NCI-H1092 (cell line): ENCODE results near the gene OSBPL6.

Experiments used
- DNase-seq: peaks from one replicate; lab custom pipeline; 2025; lab: John Stamatoyannopoulos, UW

Gene OSBPL6

GRCh38 chr2:178238750-178239149 lies 44.4 kb downstream of the OSBPL6 start:
- no peak for DNase-seq

DNA sequence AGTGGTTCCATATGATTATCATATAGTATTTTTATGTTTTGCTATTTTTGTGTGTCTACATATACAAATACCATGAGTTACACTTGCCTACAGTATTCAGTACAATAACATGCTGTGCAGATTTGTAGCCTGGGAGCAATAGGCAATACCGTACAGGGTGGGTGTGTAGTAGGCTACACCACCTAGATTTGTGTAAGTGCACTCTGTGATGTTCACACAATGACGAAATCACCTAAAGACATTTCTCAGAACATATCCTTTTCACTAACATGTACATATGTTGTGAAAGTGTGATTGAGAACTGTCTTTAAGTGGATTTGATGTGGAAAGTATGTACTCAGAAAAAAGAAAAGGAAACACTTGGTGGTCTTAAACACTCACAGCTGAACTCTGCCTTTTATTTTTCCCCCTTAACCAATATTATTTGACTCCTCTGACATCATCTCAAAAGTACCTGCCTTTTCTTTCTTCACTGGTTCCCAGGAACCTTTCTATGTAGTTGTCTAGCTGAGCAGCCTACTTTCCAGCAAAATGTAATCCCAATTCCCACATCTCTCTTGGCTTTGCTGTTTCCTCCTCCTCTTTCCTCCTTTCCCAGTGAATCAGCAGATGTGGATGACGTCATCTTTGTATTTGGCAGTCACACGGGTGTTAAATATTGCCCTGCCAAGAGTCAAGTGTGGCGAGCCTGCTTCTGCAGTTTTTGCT lies 47.7 kb downstream of the OSBPL6 start:
- DNase-seq = peak; percentile 32

GRCh38 chr2:178242552-178242883 lies 48.2 kb downstream of the OSBPL6 start:
- DNase-seq = no peak

- DNase-seq = no peak
These were observed 49.6 kb downstream of the OSBPL6 start for GRCh38 chr2:178243961-178244360.

- no peak for DNase-seq
These were observed 50.5 kb downstream of the OSBPL6 start for GRCh38 chr2:178244777-178245176.

- no peak for DNase-seq
These were observed 52.4 kb downstream of the OSBPL6 start for GRCh38 chr2:178246696-178247095.

- DNase-seq = no peak
These were observed 52.9 kb downstream of the OSBPL6 start for GRCh38 chr2:178247250-178247649.

DNA sequence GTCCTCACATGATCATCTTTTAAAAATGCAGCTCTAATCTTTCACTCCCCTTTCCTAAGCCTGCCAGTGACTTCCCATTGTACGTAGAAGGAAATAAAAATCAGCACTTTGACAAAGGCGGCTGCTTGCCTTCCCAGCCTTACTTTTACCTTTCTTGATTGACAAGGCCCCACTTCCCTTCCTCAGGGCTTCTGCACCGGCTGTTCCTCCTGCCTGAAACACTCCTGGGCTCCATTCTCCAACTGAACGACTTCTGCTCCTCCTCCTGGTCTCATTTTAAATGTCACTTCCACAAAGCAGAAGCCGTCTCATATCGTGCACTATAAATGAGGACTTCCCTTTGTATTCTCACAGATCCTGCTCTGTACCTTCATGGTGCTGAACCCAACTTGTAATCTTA lies 56.1 kb downstream of the OSBPL6 start:
- DNase-seq = no peak

DNA sequence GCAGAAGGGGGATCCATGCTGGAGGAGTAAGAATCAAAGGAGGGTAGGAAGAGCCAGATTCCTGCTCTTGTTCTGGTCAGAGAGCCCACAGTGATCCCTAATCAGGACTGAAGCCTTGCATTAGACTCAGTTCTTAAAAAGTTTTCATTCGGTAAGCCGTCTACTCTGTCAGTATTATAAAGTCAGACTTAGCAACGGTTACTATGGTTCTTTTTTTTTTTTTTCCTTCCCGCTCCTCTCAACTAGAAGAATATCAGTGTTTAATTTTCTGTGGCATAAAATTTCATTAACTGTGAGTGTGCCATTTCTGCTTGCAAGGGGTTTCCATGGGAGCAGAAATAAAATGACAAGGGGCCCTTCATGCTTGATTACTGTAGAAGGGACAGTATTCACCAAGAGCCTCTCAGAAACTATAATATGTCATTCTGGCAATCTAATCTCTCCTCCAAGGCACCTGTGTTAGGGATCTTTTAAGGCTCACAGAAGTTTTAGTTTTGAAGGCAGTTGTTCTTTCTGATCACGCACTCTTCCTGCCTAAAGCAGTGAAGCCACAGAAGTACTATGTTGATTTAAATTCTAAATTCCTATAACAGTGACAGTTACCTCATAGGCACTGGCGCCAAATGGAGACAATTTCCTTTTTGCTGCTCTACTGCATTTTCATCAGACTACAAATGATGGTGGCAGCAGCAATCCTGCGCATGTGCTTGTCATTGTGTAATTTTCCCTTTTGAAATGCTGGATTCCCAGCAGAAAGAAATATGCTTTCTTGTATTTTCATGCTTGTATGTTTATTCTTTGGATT lies 57.0 kb downstream of the OSBPL6 start:
- no peak for DNase-seq

DNA sequence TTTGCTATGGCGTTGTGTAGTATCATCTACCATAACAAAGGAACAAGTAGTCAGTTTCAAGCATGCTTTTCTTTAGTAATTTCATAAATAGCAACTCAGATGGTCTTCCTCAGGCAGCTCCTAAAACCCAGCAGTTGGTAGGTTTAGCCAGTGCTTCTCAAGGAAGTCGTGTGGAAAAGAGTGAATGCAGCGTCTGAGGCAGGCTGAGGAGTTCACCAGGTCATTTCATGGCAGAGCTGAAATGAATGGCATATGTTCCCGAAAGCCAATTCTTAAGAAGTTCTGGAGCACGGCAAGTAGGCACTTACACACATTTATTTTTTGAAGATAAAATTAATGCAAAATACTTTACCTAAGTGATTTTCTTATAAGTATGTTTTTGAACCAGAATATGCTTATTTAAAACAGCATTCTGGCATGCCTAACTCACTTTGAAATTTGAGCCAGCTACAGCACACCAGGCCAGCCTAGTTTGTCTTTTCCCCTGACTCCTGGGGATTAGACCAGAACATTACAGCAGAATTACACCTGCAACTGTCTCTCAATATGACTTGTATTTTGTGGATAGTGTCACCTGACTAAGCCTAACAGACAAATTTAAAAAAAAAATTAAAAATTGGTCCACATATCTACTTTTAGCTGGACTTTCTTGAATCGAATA lies 62.2 kb downstream of the OSBPL6 start:
- no peak for DNase-seq

DNA sequence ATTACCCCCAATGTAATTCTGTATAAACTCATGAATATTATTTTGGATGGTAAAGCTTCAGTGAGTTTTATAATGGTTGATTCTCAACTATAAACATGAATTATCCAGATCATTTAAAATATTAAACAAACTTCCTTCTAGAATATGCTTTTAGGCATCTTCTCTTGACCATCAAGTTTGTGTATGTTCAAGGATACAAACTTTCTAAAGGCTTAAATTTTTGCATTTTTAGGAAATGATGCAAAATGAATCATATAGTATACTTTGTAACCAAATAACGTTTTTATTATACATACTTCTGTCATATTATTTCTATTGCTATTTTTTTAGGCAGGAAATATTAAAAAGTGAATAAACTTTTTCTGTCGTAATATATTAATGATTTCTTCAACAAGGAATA lies 62.8 kb downstream of the OSBPL6 start:
- DNase-seq = no peak

DNA sequence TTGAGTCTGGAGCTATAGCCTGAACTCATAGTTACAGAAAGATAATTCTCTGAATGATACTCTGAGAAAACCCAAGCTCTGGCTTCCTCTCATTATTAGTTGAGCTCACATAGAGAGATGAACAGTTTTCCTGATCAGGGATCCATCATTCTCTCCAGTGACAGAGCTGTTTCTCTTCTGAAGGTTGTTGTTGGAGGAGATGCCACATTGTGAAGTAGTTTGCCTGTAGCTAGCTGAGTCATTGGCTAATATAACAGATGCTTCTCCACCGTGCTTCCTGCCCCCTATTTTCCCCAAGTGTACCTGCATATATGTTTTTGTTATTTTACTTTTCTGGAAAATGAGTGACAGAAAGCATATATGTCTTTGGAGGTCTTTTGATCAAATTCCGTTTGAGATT lies 64.6 kb downstream of the OSBPL6 start:
- no peak for DNase-seq

GRCh38 chr2:178263159-178263860 lies 69.0 kb downstream of the OSBPL6 start:
- DNase-seq = no peak

DNA sequence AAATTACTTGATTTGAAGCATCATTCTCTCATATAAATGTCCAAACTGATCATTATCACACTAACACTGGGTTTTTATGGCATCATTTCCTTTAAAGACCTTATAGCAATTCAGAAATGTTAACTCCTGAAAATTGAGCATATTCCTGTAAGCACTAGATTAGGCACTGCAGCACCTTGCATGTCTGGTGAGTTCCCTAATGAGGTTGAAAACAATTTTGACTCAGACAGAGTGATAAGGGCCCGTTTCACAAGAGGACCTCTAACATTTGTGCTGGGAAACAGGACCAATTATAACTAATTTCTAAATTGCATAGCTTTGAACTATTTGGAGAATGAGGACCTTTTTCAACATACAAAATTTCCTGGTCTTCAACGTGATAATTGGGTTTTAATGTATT lies 69.9 kb downstream of the OSBPL6 start:
- DNase-seq = no peak

DNA sequence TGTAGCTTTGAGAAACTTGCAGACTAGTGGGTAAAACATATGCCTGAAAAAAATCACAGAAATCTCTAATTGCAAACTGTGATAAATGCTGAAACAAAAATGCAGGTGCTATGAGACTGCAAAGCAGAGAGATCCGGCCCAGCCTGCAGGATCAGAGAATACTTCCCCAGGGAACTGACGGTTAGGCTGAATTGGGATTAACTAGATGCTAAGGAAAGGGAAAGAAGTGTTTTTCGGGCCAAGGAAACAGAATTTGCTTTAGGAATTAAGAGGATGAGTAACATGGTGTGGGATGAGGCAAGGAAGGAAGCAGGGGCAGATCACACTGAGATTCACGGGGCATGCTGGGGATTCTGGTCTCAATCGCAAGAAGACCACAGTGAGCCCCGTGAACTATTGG lies 71.5 kb downstream of the OSBPL6 start:
- DNase-seq = no peak

GRCh38 chr2:178266445-178266844 lies 72.1 kb downstream of the OSBPL6 start:
- DNase-seq = no peak

- no peak for DNase-seq
These were observed 73.3 kb downstream of the OSBPL6 start for GRCh38 chr2:178267660-178268059.

GRCh38 chr2:178268435-178268834 lies 74.1 kb downstream of the OSBPL6 start:
- DNase-seq = no peak

GRCh38 chr2:178269438-178270224 lies 75.3 kb downstream of the OSBPL6 start:
- no peak for DNase-seq

- no peak for DNase-seq
These were observed 76.0 kb downstream of the OSBPL6 start for GRCh38 chr2:178270338-178270737.

DNA sequence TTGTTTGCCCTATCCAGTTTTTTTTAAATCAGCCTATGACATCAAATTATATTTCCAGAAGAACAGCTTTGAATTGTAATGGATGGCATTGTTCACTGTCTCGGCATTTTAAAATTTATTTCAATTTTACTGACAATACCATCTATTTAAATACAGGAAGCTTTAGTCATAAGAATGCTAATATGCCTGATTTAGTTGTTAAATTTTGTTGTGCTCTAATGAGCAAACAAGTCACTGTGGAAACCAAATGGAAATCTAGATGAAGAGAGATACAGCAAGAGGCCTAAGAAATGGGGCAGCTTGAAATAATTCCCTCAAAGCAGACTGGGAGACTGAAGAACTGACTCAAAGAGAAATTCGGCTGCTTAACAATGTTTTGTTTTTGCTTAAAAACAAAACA lies 76.8 kb downstream of the OSBPL6 start:
- DNase-seq = no peak
